Activated naive CD8-positive, alpha-beta T cell (primary cell): ENCODE results near the gene GJB1.

Source experiments
- H3K27ac Mint-ChIP-seq: one replicate; pipeline ENCODE4 v1.8.0; 2021; ENCODE audit warnings: mixed read lengths
- H3K27me3 Mint-ChIP-seq: one replicate; pipeline ENCODE4 v1.8.0; 2021; ENCODE audit warnings: mixed read lengths
- H3K36me3 Mint-ChIP-seq: one replicate; pipeline ENCODE4 v1.8.0; 2021; ENCODE audit warnings: mixed read lengths
- H3K4me1 Mint-ChIP-seq: one replicate; pipeline ENCODE4 v1.8.0; 2021; ENCODE audit warnings: low read depth, mixed read lengths
- H3K4me3 Mint-ChIP-seq: one replicate; pipeline ENCODE4 v1.8.0; 2021; ENCODE audit warnings: mild to moderate bottlenecking, mixed read lengths
- H3K9me3 Mint-ChIP-seq: one replicate; pipeline ENCODE4 v1.8.0; 2021; ENCODE audit warnings: low read depth, mixed read lengths

Gene GJB1

DNA sequence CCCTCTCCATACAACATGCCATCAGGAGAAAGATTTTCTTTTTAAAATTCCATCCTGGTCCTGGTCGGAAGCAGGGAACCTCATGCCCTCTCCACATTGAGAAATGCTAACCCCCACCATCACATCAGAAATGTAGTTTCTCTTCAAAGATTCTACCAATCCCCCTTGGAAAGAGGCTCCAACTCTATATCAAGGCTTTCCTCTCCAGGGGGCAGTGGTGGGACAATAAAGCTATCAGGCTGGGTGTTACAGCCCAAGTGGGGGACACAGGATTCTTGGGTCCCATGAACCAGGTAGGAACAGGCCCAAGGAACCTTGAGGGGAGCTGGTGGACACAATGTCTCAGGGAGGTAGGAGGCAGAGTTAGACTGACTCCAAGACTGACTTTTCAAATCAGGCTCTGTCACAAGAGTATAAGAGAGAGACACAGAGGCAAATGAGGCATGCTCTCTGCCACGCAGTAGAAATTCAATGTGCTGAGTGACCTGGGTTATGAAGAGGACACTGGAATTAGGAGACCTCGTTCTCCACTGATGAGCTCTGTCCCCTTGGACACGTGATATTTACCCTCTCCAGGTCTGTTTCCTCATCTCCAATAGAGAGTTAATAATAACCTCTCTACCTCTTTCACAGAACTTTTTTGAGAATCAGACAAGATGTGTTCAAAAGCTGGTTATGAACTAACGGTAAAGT lies 4.5 kb downstream of the GJB1 start:
- Mint-ChIP-seq H3K36me3 (no peaks in the 10 kb centered on the region), H3K27ac (no peak overlapping the region), H3K9me3 (no peaks in the 10 kb centered on the region), H3K4me3 (no peak overlapping the region), H3K4me1 (no peaks in the 10 kb centered on the region), H3K27me3 (no peaks in the 10 kb centered on the region)

DNA sequence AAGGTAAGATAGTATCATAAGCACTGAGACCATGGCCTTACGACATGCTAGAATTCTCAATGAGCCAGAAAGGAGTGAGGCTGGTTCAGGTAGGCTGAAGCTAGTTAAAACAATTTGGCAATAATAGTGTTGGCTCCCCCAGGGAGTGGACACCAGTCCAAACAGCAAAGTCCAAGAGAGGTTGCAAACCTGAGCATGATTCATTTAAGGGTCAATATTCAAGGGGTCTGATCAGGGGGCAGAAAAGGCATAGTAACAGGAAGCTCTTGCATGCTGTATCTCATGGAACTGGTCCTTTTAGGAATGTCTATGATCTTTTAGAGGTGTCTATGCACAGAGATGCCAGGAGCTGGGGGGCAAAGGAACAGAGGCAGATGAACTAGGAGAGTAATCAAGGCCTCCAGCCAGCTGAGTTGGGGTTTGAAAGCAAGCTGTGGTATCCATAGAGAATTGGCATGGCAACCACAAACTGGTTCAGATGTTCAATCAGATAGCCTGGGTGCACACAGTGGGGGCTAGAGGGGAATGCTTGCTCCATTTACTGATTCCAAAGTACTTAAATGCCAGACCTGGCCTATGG lies 5.1 kb downstream of the GJB1 start:
- Mint-ChIP-seq H3K36me3 (no peaks in the 10 kb centered on the region), H3K9me3 (no peaks in the 10 kb centered on the region), H3K27me3 (no peaks in the 10 kb centered on the region), H3K4me3 (no peak overlapping the region), H3K27ac (no peak overlapping the region), H3K4me1 (no peaks in the 10 kb centered on the region)

DNA sequence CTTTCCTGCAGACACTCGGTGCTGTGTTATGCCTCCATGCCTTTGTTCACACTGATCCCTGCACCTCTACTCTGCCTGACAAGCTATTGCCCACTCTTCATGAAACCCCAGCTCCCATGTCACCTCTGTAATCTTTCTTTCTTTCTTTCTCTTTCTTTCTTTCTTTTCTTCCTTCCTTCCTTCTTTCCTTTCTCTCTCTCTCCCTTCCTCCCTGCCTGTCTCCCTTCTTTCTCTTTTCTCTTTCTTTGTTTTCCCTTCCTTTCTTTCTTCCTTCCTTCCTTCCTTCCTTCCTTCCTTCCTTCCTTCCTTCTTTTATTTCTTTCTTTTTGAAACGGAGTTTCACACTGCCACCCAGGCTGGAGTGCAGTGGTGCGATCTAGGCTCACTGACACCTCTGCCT lies 12.5 kb downstream of the GJB1 start:
- H3K27ac Mint-ChIP-seq, result no peak overlapping the region
- no peaks in the 10 kb centered on the region for H3K4me1 Mint-ChIP-seq
- no peaks in the 10 kb centered on the region for H3K9me3 Mint-ChIP-seq
- no peaks in the 10 kb centered on the region for H3K36me3 Mint-ChIP-seq
- H3K4me3 Mint-ChIP-seq, result no peak overlapping the region
- H3K27me3 Mint-ChIP-seq, result no peaks in the 10 kb centered on the region

GRCh38 chrX:71236836-71237235 lies 13.8 kb downstream of the GJB1 start:
- H3K9me3 Mint-ChIP-seq, result no peaks in the 10 kb centered on the region

GRCh38 chrX:71239781-71240180 lies 16.8 kb downstream of the GJB1 start:
- Mint-ChIP-seq H3K4me1 (no peaks in the 10 kb centered on the region), H3K27me3 (no peaks in the 10 kb centered on the region)

More at GRCh38 chrX:71236836-71237235, 13.8 kb downstream of the GJB1 start:
- H3K4me1 Mint-ChIP-seq, result no peaks in the 10 kb centered on the region
- H3K27ac Mint-ChIP-seq, result no peak overlapping the region
- H3K4me3 Mint-ChIP-seq, result no peak overlapping the region
- H3K27me3 Mint-ChIP-seq, result no peaks in the 10 kb centered on the region
- H3K36me3 Mint-ChIP-seq, result no peaks in the 10 kb centered on the region

GRCh38 chrX:71241301-71241700 lies 18.3 kb downstream of the GJB1 start:
- Mint-ChIP-seq H3K9me3 (no peaks in the 10 kb centered on the region), H3K4me3 (no peak overlapping the region), H3K27ac (no peak overlapping the region), H3K27me3 (no peaks in the 10 kb centered on the region), H3K4me1 (no peaks in the 10 kb centered on the region), H3K36me3 (peaks cover 3% of the 10 kb centered on the region)

More at GRCh38 chrX:71239781-71240180, 16.8 kb downstream of the GJB1 start:
- H3K27ac Mint-ChIP-seq, result no peak overlapping the region
- H3K4me3 Mint-ChIP-seq, result no peak overlapping the region
- H3K9me3 Mint-ChIP-seq, result no peaks in the 10 kb centered on the region
- H3K36me3 Mint-ChIP-seq, result no peaks in the 10 kb centered on the region

GRCh38 chrX:71244359-71245128 lies 21.5 kb downstream of the GJB1 start:
- Mint-ChIP-seq H3K27me3 (no peaks in the 10 kb centered on the region), H3K36me3 (peaks cover 3% of the 10 kb centered on the region)

DNA sequence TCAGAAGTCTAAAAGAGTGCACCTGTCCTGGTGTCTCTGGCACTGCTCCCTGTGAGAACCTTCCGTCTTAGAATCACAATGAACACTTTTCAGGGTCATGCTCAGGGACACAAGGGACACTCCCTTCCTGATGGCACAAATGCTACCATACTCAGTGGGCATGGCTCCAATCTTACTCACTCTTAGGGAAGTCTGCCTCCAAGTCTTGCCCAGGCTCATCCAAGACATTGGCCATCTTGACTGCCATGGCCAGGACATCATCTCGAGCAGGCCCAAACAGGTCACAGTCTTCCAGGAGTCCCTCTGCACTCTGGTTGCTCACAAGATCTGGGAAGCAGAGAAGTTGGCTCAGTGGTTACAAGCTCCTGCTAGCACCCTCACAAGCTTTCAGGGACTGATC lies 22.1 kb downstream of the GJB1 start:
- no peaks in the 10 kb centered on the region for H3K9me3 Mint-ChIP-seq
- H3K4me3 Mint-ChIP-seq, result no peak overlapping the region
- H3K27ac Mint-ChIP-seq, result no peak overlapping the region
- no peaks in the 10 kb centered on the region for H3K4me1 Mint-ChIP-seq
- peaks cover 3% of the 10 kb centered on the region for H3K36me3 Mint-ChIP-seq
- no peaks in the 10 kb centered on the region for H3K27me3 Mint-ChIP-seq

More at GRCh38 chrX:71244359-71245128, 21.5 kb downstream of the GJB1 start:
- H3K4me1 Mint-ChIP-seq, result no peaks in the 10 kb centered on the region
- H3K9me3 Mint-ChIP-seq, result no peaks in the 10 kb centered on the region
- no peak overlapping the region for H3K27ac Mint-ChIP-seq
- no peak overlapping the region for H3K4me3 Mint-ChIP-seq

DNA sequence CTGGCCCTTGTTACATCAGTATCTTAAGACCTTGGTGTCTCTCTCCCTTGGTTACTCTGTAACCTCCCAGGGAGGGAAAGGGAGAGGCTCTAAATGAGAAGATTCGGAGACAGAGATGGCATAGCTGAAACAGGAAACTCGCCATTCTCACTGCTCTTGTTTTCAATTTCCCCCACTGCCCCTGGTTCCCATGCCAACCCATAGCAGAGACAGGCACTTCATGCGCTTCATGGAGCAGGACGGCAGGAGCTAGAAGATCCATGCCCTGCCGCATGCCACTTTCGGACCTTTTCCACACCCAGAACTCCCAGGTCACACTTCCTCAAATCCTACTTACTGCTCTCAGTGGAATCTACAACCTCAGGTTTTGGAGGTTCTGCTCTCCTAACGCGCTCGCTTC lies 27.8 kb downstream of the GJB1 start:
- no peaks in the 10 kb centered on the region for H3K27me3 Mint-ChIP-seq
- H3K27ac Mint-ChIP-seq, result peak overlapping the region; percentile 28
- H3K36me3 Mint-ChIP-seq, result no peaks in the 10 kb centered on the region
- H3K4me1 Mint-ChIP-seq, result peaks cover 24% of the 10 kb centered on the region
- H3K9me3 Mint-ChIP-seq, result no peaks in the 10 kb centered on the region
- H3K4me3 Mint-ChIP-seq, result peak overlapping the region; percentile 92

- Mint-ChIP-seq H3K9me3 (no peaks in the 10 kb centered on the region), H3K36me3 (no peaks in the 10 kb centered on the region), H3K27me3 (no peaks in the 10 kb centered on the region), H3K4me1 (peaks cover 25% of the 10 kb centered on the region), H3K27ac (peak overlapping the region; percentile 22), H3K4me3 (peak overlapping the region; percentile 92)
These were observed 28.5 kb downstream of the GJB1 start for GRCh38 chrX:71251466-71251973.

GRCh38 chrX:71252221-71252620 lies 29.2 kb downstream of the GJB1 start:
- H3K9me3 Mint-ChIP-seq, result no peaks in the 10 kb centered on the region
- H3K4me3 Mint-ChIP-seq, result peak overlapping the region; percentile 92
- no peaks in the 10 kb centered on the region for H3K36me3 Mint-ChIP-seq
- no peak overlapping the region for H3K27ac Mint-ChIP-seq
- H3K4me1 Mint-ChIP-seq, result peaks cover 25% of the 10 kb centered on the region
- H3K27me3 Mint-ChIP-seq, result no peaks in the 10 kb centered on the region

DNA sequence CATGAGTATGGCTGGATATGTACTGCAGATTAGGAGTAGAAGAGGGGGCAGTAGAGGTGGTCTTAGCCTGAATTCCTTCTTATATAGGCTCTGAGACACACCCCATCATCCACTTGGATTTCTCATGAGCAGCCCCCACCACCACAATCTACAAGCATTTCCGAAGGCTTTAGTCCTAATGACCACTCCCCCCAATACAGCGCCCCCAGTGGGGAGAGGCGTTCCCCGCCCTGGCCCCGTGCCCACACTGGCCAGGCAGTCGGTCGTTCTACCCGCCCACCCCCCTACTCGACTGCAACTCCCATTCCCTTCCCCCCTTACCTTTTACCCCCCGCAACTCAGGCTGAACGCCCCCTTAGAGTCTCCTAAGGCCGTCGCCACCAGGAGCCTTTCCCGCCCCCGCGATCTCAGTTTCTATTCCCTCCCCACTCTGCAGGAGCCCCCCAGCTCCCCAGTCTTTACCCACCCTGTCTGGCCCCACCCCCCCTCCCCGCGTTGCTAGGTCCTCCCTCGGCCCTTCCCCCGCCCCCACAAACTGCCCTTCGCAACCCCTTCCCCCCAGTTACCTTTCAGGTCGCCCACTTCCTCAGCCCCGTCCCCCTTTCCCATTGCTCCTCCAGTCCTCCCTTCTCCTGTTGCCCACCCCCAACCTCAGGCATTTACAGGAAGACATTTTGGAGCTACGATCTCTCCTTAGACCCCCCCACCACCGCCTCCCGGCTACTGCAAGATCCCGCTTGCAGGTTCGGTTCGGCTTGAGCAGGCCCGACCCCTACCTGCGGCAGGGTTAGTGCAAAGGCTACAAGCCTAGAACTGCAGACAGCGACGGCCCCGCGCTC lies 30.4 kb downstream of the GJB1 start:
- no peaks in the 10 kb centered on the region for H3K9me3 Mint-ChIP-seq
- peak overlapping the region; percentile 90 for H3K27ac Mint-ChIP-seq
- peak overlapping the region; percentile 92 for H3K4me3 Mint-ChIP-seq
- no peaks in the 10 kb centered on the region for H3K36me3 Mint-ChIP-seq
- peaks cover 25% of the 10 kb centered on the region for H3K4me1 Mint-ChIP-seq
- H3K27me3 Mint-ChIP-seq, result no peaks in the 10 kb centered on the region

- H3K36me3 Mint-ChIP-seq, result no peaks in the 10 kb centered on the region
- H3K27me3 Mint-ChIP-seq, result no peaks in the 10 kb centered on the region
- H3K4me3 Mint-ChIP-seq, result peak within 1 kb of the TSS; percentile 92
- peak within 1 kb of the TSS; percentile 90 for H3K27ac Mint-ChIP-seq
- no peaks in the 10 kb centered on the region for H3K9me3 Mint-ChIP-seq
- peaks cover 25% of the 10 kb centered on the region for H3K4me1 Mint-ChIP-seq
These were observed 31.3 kb downstream of the GJB1 start, which contains the start of gene ZMYM3 for GRCh38 chrX:71254092-71254963. Gene ZMYM3, minus strand, starts transcription at chrX:71254140. Its CDS starts 885 bp downstream, at chrX:71253255.

DNA sequence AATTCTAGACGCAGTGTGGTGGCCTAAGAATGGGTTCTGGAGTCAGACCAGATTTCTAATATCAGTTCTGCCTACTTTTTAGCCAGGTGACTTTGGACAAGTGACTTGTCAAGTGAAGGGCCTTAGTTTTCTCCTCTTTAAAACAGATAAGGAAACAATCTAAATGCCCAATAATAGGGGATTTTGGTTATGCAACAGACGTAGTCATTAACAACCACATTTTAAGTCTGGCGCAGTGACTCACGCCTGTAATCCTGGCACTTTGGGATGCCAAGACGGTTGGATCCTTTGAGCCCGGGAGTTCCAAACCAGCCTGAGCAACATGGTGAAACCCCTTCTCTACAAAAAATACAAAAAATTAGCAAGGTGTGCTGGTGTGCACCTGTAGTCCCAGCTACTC lies 33.0 kb downstream of the GJB1 start:
- no peaks in the 10 kb centered on the region for H3K36me3 Mint-ChIP-seq
- H3K4me3 Mint-ChIP-seq, result no peak overlapping the region
- peaks cover 23% of the 10 kb centered on the region for H3K4me1 Mint-ChIP-seq
- no peaks in the 10 kb centered on the region for H3K9me3 Mint-ChIP-seq
- H3K27me3 Mint-ChIP-seq, result no peaks in the 10 kb centered on the region
- H3K27ac Mint-ChIP-seq, result no peak overlapping the region
